GM12892 (cell line): ENCODE measurements around the gene FOXC1.

Source experiments
- POLR2A ChIP-seq: IDR thresholded peaks from 2 replicates; pipeline ENCODE4 v1.6.1; 2011; ENCODE audit warnings: low read depth, low read length, control low read depth
- POLR2AphosphoS5 ChIP-seq: IDR thresholded peaks from 2 replicates; pipeline ENCODE4 v1.6.1; 2011; ENCODE audit warnings: low read depth, low read length, control low read depth
- TAF1 ChIP-seq: IDR thresholded peaks from 2 replicates; pipeline ENCODE4 v1.6.1; 2011; ENCODE audit warnings: low read depth, mild to moderate bottlenecking, control low read depth, low read length, borderline replicate concordance

GRCh38 chr6:1569377-1569776 is 40.3 kb upstream of the FOXC1 start:
- TF ChIP-seq POLR2A: no peak
- TF ChIP-seq POLR2AphosphoS5: no peak
- TF ChIP-seq TAF1: no peak
